HG03442 (cell line): ENCODE results near the gene ZC3H10.
"Not testable (repeated sequence)": the region's sequence is repeated elsewhere in the genome, so short reads cannot be mapped to it uniquely, and the experiment has no call there.

Experiments
- ATAC-seq: cut with Tn5 transposase; IDR thresholded peaks from one replicate; pipeline ENCODE4 v1.9.1; 2021; ENCODE audit warnings: mild to moderate bottlenecking, moderate library complexity; ENCODE audit not compliant: unreplicated experiment

ZC3H10 gene, protein sequence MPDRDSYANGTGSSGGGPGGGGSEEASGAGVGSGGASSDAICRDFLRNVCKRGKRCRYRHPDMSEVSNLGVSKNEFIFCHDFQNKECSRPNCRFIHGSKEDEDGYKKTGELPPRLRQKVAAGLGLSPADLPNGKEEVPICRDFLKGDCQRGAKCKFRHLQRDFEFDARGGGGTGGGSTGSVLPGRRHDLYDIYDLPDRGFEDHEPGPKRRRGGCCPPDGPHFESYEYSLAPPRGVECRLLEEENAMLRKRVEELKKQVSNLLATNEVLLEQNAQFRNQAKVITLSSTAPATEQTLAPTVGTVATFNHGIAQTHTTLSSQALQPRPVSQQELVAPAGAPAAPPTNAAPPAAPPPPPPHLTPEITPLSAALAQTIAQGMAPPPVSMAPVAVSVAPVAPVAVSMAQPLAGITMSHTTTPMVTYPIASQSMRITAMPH

DNA sequence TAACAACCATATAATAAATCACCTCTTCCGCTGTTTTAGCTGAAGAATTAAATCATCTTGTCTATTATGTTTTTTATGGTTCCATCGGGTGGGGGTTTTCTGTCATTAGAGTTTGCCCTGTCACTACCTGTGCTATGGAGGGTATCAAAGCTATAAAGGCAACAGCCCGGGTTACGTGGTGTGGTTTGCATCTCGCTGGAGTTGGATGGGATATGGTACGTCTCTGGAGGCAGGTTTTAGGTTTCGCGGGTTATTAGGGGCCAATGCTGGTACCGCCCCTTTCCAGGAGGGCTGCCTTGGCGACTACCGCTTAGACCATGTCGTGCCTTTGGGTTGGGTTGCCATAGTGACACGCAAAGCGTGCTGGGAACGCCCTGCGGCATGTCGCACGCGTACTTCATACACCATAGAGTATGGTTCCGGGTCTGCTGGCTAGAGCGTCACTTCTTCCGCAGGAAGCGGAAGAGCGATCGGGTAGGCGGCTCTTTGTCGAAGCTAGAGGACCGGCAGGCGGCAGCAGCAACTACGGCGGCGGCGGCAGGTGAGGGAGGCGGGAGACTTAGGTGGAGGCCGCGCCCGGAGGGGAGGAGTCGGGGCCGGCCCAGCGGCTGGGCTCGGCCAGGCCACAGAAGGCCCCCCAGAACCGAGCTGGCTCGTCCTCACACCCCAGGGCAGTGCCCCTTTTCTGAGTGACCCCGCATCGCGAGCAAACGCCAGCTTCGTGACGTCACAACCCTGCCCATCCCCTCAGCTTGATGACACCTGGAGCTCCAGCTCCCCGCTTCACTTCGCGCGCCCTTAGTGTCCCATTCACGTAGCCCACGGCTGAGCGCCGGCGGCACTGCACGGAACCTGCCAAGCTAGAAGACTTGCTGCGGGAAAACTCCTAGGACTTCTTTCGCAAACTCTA lies at the start of gene ZC3H10:
ZC3H10 (plus strand) TSS at position 489 of the 910 bp plus-strand sequence. CDS start 2,297 bp downstream, outside the sequence.
- peak; percentile 85 for ATAC-seq

DNA sequence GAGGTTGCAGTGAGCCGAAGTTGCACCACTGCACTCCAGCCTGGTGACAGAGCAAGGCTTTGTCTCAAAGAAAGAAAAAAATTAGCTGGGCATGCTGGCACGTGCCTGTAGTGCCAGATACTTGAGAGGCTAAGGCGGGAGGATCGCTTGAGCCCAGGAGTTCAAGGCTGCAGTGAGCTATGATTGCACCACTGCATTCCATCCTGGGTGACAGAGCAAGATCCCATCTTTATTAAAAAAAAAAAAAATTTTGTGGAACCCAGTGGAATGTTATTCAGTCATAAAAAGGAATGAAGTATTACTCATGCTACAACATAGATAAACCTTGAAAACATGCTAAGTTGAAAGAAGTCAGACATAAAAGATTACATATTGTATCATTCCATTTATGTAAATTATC lies 46.4 kb upstream of the ZC3H10 start:
- no peak for ATAC-seq

DNA sequence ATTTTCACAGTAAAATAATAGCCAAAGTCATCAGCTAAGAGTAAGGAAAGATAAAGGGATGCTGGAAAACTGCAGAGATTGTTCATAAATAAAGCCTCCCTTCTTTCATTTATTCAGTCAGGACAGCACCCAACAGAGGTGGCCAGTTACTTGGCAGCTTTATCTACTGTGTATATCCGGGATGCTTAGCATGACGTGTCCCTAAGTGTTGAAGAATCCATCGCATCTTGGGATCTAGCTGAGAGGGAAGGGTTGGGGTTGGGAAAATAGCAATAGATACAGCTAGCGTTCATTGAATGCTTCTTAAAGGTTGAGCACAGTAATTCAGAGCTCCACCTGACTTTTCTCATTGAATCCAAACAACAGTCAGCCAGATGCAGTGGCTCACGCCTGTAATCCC lies 43.7 kb upstream of the ZC3H10 start:
- no peak for ATAC-seq

DNA sequence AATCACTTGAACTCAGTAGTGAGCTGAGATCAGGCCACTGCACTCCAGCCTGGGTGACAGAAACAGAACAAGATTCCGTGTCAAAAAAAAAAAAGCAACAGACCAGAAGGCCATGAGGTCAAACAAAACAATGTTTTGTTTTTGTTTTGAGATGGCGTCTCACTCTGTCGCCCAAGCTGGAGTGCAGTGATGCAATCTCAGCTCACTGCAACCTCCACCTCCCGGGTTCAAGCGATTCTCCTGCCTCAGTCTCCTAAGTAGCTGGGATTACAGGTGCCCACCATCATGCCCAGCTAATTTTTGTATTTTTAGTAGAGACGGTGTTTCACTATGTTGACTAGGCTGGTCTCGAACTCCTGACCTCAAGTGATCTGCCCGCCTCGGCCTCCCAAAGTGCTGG lies 40.1 kb upstream of the ZC3H10 start:
- not testable (repeated sequence) for ATAC-seq

DNA sequence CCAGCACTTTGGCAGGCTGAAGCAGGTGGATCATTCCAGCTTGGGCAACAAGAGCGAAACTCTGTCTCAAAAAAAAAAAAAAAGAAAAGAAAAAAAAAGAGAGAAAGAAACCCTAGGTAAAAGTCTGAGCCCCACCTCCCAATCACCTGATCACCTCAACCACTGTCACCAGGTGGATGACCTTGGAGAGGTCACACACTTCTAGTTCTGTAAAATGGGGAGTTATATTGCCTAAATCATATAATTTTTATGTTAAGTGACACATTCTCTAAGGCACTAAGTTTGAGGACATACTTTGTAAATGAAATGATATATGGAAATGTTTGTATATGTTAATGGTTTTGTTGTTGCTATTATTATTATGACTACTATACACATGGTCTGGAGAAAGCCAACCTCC lies 39.6 kb upstream of the ZC3H10 start:
- no peak for ATAC-seq

DNA sequence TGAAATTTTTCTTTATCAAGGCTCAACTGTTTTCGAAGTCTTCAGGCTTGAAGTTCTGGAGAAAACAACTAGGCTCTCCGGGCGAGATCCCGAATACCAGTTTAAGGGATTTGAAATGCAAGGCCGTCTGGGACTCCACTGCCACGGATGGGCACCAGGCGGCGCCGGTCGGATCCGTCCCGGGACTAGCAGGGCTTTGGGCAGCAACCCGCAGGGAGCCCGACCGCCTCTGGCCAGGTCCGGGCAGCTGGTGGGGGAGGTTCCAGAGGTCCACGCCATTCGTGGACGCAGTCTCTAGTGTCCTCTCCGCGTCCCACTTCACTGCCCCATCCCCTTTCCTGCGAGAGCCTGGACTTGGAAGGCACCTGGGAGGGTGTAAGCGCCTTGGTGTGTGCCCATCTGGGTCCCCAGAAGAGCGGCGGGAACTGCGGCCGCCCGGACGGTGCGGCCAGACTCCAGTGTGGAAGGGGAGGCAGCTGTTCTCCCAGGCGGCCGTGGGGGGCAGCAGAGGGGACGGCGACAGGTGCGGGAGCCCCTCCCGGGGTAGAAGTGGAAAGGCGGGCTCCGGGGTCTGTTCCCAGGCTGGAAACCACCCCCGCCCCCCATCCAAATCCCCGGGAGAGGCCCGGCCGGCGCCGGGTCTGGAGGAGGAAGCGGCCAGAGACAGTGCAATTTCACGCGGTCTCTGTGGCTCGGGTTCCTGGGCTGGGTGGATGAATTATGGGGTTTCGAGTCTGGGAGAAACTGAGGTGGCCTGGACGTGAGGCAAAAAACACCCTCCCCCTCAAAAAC lies 38.9 kb upstream of the ZC3H10 start:
- peak; percentile 59 for ATAC-seq

DNA sequence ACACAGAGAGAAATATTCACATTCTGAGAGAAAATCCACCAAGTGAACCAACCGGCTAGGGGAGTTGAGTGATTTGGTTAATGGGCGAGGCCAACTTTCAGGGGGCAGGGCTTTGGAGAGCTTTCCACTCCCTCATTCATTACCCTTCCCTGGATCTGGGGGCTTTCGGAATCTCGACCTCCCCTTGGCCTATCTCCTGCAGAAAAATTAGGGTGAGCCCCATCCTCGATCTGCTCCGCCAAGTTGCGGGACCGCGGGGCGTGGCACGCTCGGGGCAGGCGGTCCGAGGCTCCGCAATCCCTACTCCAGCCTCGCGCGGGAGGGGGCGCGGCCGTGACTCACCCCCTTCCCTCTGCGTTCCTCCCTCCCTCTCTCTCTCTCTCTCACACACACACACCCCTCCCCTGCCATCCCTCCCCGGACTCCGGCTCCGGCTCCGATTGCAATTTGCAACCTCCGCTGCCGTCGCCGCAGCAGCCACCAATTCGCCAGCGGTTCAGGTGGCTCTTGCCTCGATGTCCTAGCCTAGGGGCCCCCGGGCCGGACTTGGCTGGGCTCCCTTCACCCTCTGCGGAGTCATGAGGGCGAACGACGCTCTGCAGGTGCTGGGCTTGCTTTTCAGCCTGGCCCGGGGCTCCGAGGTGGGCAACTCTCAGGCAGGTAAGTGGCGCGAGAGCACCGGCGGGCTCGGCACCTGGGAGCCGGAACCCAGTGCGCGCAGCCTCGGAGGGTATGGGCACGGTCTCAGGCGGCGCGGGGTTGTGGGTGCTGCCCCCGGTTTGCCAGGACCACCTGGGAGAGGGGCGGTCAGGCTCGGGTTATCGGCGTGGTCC lies 38.1 kb upstream of the ZC3H10 start, which contains the start of gene ERBB3:
ERBB3 (plus strand) TSS at position 443 of the 833 bp plus-strand sequence; CDS start at position 579, 136 bp downstream.
- ATAC-seq, result peak; percentile 45

DNA sequence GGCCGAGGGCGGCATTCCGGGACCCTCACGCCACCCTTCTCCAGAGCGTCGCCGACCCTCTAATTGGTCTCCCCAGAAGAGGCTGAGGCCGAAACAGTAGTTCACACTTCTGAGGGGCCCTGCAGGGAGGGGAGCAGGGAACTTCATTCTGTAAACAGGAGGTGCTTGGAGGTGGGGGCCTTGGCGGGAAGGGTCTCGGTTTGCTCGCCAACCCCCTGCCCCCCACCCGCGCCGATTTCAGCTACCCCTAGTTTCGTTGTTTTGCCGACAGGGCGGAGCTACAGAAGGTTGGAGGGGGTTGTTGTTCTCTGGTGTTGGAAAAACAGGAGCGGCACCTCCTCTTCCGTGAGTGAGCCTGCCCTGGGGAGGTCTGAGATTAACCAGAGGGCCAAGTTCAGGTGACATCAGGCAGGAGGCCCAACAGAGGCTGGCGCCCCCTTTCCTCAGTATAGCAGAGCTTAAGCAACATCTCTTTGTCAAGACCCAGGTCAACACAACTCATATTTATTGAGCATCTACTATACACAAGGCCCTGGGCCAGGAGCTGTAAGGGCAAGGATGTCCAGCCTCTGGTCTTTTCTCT lies 37.4 kb upstream of the ZC3H10 start:
- ATAC-seq, result no peak

DNA sequence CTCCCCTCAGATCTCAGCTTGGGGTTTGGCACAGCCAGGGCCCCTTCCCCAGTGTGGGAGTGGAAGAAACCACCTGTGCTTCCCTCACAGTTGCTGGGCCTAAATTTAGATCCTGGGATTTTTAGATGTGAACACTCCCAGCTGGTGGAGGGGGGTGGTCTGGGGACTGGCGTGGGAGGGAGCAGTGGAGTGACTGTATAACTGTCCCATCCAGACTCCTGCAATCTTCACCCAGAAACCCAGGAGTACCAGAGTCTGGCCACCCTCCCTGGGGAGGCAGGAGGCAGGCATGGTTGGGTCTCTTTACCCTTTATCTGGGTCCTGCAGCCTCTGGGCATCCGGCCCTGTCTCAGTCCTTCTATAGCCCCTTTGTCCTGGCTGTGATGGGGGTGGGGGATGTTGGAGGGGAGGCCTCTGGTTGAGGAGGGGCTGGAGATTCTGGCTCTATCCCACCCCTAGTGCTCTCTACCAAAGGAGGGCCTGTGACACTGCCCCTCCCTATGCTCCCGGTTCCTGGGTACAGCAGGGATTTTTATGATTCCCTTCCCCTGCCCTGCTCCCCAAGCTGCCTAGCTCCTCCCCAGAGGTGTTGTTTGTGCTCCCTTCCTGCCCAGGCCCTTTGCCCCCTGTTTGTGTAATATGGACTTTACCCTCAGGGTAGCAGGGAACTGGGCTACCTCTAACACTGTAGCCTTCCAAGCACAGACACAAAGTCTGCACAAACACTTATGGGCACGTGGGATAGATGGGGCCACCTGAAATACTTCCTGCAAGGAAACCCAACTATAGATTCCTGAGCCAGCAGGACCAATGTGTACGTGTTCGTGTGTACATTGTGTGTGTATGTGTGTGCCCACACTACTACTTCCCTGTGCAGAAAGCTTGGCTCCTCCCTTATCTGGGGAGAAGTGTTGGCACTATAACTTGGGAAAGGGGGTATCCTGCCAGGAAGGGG lies 36.4 kb upstream of the ZC3H10 start:
- no peak for ATAC-seq

DNA sequence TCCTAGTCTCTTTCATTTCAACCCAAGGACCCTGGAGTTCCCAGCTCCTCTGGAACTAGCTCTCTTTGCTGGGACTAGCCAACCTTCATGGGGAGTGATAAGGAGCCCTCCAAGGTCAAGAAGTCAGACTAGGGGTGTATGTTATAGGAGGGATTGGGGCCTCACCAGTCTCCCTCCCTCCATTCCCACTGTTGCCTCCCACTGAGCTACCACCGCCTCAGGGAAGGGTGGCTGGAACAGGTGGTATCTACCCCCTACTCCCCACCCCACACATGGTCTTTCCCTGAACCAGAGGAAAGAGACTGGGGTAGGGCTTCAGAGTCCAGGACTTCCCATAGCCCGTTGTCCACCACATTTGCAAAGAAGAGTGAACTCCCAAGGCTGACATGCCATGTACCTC lies 35.7 kb upstream of the ZC3H10 start:
- no peak for ATAC-seq

DNA sequence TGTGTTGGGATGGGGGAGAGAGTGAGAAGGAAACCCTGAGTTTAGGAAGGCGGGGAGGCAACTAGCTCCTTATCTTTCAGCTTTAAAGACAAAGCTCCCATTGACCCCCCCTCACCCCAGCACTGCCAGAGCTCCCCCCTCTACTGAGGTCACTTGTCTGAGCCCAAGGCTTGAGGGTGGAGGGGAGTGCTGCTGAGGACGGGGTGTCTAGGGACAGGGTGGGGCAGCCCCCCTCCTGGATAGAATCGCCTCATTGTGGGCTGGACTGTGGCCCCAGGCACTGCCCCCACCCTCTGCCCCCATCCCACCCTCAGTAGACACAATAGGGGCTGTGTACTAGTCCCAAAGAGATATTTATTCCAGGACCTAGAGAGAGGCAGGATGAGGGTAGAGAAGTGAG lies 35.1 kb upstream of the ZC3H10 start:
- no peak for ATAC-seq

DNA sequence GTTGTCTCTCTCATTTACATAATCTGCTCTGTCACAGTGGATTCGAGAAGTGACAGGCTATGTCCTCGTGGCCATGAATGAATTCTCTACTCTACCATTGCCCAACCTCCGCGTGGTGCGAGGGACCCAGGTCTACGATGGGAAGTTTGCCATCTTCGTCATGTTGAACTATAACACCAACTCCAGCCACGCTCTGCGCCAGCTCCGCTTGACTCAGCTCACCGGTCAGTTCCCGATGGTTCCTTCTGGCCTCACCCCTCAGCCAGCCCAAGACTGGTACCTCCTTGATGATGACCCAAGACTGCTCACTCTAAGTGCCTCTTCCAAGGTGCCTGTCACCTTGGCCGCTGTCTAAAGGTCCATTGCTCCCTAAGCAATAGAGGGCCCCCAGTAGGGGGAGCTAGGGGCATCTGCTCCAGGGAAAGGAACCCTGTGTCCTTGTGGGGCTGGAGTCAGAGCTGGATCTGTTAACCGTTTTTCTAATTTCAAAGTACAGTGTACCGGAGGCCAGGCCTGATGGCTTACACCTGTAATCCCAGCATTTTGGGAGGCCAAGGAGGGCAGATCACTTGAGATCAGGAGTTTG lies 33.0 kb upstream of the ZC3H10 start:
- ATAC-seq, result no peak

DNA sequence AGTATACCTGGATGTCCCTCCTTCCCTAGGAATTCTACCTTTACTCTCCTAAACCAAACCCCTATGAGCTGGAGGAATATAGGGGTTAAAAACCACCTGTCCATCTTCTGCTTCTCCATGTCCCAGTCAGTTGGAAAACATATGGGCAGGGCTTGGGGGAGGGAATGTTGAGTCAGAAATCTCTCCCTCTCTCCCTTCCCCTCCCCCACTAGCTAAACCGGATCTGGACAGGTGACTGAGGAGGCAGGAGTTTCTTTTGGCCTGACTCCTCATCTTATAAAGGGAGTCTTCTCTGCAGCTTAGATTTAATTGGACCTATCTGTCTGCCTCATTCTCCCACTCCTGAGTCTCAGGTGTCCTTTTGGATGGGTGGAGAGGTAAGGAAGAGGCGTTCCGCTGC lies 32.0 kb upstream of the ZC3H10 start:
- ATAC-seq, result no peak

DNA sequence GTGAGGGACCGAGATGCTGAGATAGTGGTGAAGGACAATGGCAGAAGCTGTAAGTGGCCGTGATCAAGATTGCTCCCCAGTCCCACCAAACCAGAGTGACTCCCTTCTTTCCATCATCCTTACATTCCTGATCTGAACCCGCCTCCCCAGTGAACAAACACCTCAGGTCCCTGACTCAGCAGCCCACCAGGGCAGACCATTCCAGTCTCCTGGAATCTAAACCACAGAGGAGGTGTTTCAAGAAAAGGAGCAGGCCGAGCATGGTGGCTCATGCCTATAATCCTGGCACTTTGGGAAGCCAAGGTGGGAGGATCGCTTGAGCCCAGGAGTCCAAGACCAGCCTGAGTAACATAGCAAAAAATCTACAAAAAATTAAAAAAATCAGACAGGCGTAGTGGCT lies 31.5 kb upstream of the ZC3H10 start:
- ATAC-seq, result no peak

DNA sequence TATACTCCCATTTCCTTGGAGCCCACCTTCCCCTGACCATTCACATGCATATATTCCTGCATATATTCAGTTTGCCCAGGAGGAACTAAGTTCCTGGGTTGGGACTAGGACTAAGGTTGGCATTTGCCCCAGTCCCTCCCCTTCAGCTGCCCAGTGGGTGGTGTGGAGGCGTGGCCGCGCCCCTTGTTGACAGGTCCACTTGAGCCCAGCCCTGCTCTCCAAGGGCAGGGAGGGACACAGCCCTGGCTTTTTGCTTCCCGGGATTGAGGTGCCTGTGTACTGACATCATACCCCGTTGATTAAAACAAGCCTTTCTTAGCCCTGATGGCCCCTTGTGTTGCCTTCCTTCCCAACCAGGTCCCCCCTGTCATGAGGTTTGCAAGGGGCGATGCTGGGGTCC lies 30.8 kb upstream of the ZC3H10 start:
- ATAC-seq, result no peak

DNA sequence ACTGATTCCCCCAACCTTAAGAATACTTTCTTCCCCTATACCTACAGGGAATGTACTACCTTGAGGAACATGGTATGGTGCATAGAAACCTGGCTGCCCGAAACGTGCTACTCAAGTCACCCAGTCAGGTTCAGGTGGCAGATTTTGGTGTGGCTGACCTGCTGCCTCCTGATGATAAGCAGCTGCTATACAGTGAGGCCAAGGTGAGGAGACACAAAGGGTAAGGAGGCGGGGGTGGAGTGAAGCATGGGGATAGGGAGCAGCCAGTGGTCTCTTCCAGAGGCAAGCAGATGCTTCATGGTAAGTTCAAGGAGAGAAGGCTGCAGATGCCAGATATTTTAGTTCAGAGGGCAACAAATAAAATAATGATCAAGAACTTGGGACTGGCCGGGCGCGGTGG lies 20.3 kb upstream of the ZC3H10 start:
- ATAC-seq, result no peak

DNA sequence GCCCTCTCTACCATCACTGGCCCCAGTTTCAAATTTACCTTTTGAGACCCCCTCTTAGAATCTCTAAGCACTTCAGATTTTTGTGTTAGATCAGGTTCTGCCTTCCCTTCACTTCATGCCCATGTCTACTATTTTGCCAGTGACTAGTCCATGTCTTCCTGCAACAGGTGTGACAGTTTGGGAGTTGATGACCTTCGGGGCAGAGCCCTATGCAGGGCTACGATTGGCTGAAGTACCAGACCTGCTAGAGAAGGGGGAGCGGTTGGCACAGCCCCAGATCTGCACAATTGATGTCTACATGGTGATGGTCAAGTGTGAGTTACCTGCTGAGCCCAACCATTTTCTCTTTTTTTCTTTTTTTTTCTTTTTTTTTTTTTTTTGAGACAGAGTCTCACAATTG lies 19.5 kb upstream of the ZC3H10 start:
- ATAC-seq, result no peak

DNA sequence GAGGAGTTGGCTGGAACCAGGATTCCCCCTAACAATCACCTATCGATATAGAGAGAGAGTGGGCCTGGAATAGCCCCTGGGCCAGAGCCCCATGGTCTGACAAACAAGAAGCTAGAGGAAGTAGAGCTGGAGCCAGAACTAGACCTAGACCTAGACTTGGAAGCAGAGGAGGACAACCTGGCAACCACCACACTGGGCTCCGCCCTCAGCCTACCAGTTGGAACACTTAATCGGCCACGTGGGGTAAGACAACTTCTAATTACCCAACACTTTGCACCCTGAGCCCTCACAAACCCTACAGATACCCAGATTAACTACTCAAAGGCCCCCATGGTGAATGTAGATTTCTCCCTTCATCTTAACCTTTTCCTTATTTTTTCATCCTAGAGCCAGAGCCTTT lies 18.3 kb upstream of the ZC3H10 start:
- no peak for ATAC-seq
